HepG2 (cell line): Measurements from ENCODE around the gene CPED1. TPM values are rescaled to one million over a fixed set of nuclear protein-coding genes. Genes with fewer than 3 reads are reported as not detected.

Source experiments
- MATR3 ChIP-seq: sonication (generic); formaldehyde crosslinking; IDR thresholded peaks from 2 replicates; pipeline ENCODE4 v1.4.0; 2020; ENCODE audit warnings: missing genetic modification reagents
- PHF21A ChIP-seq: sonication (generic); formaldehyde crosslinking; IDR thresholded peaks from 2 replicates; pipeline ENCODE4 v1.5.0; 2020; ENCODE audit warnings: mild to moderate bottlenecking, missing genetic modification reagents
- SRF ChIP-seq: IDR thresholded peaks from 2 replicates; pipeline ENCODE4 v1.6.1; 2011; ENCODE audit warnings: mild to moderate bottlenecking, low read depth, low read length, moderate library complexity
- ZBTB7A ChIP-seq: sonication (generic); formaldehyde crosslinking; IDR thresholded peaks from 2 replicates; pipeline ENCODE4 v1.8.0; 2022; ENCODE audit warnings: mild to moderate bottlenecking, missing genetic modification reagents
- ZNF770 ChIP-seq: sonication (generic); formaldehyde crosslinking; IDR thresholded peaks from 2 replicates; pipeline ENCODE4 v1.5.0; 2020; ENCODE audit warnings: mild to moderate bottlenecking, missing genetic modification reagents
- polyA plus RNA-seq, 8 experiments: library from polyadenylated mRNA; depleted of rRNA in 3 of 8; stranded (reverse) in 7 of 8; unstranded in 1 of 8; fragments of >200 nt; fragmentation: Illumina TruSeq in 4 of 8; extraction: Trizol in 4 of 8; gene quantifications; 2 replicates each; pipeline versions ENCODE4 v1.2.1 to v1.2.3, GENCODE V29; 2011 to 2016; ENCODE audit warnings: low read depth in 4 of 8, missing spikeins in 1 of 8, mixed read lengths in 1 of 8; ENCODE audit not compliant: insufficient read depth in 1 of 8
- total RNA-seq, 5 experiments: library from RNA; depleted of rRNA; stranded (reverse); fragments of >200 nt; fragmentation: Illumina TruSeq; extraction: Trizol; gene quantifications; 2 replicates each; pipeline ENCODE4 v1.2.3, GENCODE V29; 2016; ENCODE audit warnings: low read depth in 1 of 5
- TF ChIP-seq, protein P1 (sequence below): sonication (generic); formaldehyde crosslinking; IDR thresholded peaks from 2 replicates; pipeline ENCODE4 v1.4.0; 2020; ENCODE audit warnings: missing genetic modification reagents
- TF ChIP-seq, protein P2 (sequence below): sonication (generic); formaldehyde crosslinking; conservative IDR thresholded peaks from 2 replicates; pipeline ENCODE4 v1.4.0; 2020; ENCODE audit warnings: missing genetic modification reagents
- TF ChIP-seq, protein P3 (sequence below): sonication (generic); formaldehyde crosslinking; IDR thresholded peaks from 2 replicates; pipeline ENCODE4 v1.5.1; 2020; ENCODE audit warnings: missing genetic modification reagents, mild to moderate bottlenecking, borderline replicate concordance

CPED1 gene
- total and polyA plus RNA-seq, 2 of the 13 experiments (the other 11 are each of a cell fraction or from before 2014, with no cell fraction given): 11.5 to 27.0 TPM

GRCh38 chr7:120942861-120943260 lies 45.6 kb upstream of the CPED1 start (continued):
- TF ChIP-seq, protein P1, sequence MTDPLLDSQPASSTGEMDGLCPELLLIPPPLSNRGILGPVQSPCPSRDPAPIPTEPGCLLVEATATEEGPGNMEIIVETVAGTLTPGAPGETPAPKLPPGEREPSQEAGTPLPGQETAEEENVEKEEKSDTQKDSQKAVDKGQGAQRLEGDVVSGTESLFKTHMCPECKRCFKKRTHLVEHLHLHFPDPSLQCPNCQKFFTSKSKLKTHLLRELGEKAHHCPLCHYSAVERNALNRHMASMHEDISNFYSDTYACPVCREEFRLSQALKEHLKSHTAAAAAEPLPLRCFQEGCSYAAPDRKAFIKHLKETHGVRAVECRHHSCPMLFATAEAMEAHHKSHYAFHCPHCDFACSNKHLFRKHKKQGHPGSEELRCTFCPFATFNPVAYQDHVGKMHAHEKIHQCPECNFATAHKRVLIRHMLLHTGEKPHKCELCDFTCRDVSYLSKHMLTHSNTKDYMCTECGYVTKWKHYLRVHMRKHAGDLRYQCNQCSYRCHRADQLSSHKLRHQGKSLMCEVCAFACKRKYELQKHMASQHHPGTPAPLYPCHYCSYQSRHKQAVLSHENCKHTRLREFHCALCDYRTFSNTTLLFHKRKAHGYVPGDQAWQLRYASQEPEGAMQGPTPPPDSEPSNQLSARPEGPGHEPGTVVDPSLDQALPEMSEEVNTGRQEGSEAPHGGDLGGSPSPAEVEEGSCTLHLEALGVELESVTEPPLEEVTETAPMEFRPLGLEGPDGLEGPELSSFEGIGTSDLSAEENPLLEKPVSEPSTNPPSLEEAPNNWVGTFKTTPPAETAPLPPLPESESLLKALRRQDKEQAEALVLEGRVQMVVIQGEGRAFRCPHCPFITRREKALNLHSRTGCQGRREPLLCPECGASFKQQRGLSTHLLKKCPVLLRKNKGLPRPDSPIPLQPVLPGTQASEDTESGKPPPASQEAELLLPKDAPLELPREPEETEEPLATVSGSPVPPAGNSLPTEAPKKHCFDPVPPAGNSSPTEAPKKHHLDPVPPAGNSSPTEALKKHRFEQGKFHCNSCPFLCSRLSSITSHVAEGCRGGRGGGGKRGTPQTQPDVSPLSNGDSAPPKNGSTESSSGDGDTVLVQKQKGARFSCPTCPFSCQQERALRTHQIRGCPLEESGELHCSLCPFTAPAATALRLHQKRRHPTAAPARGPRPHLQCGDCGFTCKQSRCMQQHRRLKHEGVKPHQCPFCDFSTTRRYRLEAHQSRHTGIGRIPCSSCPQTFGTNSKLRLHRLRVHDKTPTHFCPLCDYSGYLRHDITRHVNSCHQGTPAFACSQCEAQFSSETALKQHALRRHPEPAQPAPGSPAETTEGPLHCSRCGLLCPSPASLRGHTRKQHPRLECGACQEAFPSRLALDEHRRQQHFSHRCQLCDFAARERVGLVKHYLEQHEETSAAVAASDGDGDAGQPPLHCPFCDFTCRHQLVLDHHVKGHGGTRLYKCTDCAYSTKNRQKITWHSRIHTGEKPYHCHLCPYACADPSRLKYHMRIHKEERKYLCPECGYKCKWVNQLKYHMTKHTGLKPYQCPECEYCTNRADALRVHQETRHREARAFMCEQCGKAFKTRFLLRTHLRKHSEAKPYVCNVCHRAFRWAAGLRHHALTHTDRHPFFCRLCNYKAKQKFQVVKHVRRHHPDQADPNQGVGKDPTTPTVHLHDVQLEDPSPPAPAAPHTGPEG (CRISPR knock-in tag): no peak
- TF ChIP-seq, protein P2, sequence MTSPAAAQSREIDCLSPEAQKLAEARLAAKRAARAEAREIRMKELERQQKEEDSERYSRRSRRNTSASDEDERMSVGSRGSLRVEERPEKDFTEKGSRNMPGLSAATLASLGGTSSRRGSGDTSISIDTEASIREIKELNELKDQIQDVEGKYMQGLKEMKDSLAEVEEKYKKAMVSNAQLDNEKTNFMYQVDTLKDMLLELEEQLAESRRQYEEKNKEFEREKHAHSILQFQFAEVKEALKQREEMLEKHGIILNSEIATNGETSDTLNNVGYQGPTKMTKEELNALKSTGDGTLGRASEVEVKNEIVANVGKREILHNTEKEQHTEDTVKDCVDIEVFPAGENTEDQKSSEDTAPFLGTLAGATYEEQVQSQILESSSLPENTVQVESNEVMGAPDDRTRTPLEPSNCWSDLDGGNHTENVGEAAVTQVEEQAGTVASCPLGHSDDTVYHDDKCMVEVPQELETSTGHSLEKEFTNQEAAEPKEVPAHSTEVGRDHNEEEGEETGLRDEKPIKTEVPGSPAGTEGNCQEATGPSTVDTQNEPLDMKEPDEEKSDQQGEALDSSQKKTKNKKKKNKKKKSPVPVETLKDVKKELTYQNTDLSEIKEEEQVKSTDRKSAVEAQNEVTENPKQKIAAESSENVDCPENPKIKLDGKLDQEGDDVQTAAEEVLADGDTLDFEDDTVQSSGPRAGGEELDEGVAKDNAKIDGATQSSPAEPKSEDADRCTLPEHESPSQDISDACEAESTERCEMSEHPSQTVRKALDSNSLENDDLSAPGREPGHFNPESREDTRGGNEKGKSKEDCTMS: no peak
- TF ChIP-seq ZNF770 (CRISPR knock-in tag) (no peak), SRF (no peak), MATR3 (CRISPR knock-in tag) (no peak), PHF21A (CRISPR knock-in tag) (no peak), ZBTB7A (CRISPR knock-in tag) (no peak)
- TF ChIP-seq, protein P3, sequence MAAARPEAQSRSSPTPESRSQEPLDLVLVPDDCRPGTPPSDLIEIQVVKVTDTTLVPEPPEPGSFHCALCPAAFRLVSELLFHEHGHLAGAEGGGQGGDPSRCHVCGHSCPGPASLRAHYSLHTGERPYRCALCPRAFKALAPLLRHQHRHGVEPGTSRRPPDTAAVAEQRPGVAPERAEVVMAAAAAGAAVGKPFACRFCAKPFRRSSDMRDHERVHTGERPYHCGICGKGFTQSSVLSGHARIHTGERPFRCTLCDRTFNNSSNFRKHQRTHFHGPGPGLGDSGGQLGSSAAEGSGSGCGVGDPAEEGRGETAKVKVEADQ (CRISPR knock-in tag): no peak
- TF ChIP-seq, all 625 proteins: peak for 0
